Spleen (tissue), 11 donors: Measurements from ENCODE around the gene TTLL1. TPM values are rescaled to one million over a fixed set of nuclear protein-coding genes. Genes with fewer than 3 reads are reported as not detected.
A peak's percentile ranks its signal among the peaks of the same experiment; 100 is the strongest.

Experiments used
- DNase-seq: peaks from one replicate; pipeline ENCODE4 v3.0.0-alpha.2; 2020
- H3K27ac ChIP-seq, 8 donors: fragments of 200-600 bp; sonication (generic) in 7 of 8; 1 replicate in 4 of 8; 2 replicates in 4 of 8; pipeline versions ENCODE4 v1.5.0 to v1.8.0; 2016 to 2021; ENCODE audit warnings: inconsistent platforms in 4 of 8, mild to moderate bottlenecking in 4 of 8, moderate library complexity in 1 of 8
- H3K27me3 ChIP-seq, 7 donors: fragments of 200-600 bp; sonication (generic) in 6 of 7; replicated peaks in 1 of 7; 1 replicate in 4 of 7; 2 replicates in 3 of 7; pipeline versions ENCODE4 v1.5.0 to v1.8.0; 2016 to 2021; ENCODE audit warnings: inconsistent platforms in 3 of 7, mild to moderate bottlenecking in 1 of 7
- H3K36me3 ChIP-seq, 6 donors: fragments of 200-600 bp; sonication (generic) in 5 of 6; 1 replicate in 4 of 6; 2 replicates in 2 of 6; pipeline versions ENCODE4 v1.5.0 to v1.8.0; 2016 to 2021; ENCODE audit warnings: inconsistent platforms in 2 of 6
- H3K4me1 ChIP-seq, 6 donors: fragments of 200-600 bp; sonication (generic) in 5 of 6; 1 replicate in 3 of 6; 2 replicates in 3 of 6; pipeline versions ENCODE4 v1.5.0 to v1.8.0; 2016 to 2021; ENCODE audit warnings: inconsistent platforms in 3 of 6
- H3K4me3 ChIP-seq, 8 donors: fragments of 200-600 bp; sonication (generic) in 7 of 8; 1 replicate in 4 of 8; 2 replicates in 4 of 8; pipeline versions ENCODE4 v1.5.0 to v1.8.0; 2016 to 2021; ENCODE audit warnings: inconsistent platforms in 4 of 8, mild to moderate bottlenecking in 4 of 8, moderate library complexity in 2 of 8
- H3K9me3 ChIP-seq, 8 donors: fragments of 200-600 bp; sonication (generic) in 7 of 8; 1 replicate in 4 of 8; 2 replicates in 4 of 8; pipeline versions ENCODE4 v1.5.0 to v1.8.0; 2016 to 2021; ENCODE audit warnings: inconsistent platforms in 4 of 8
- CTCF ChIP-seq, 11 experiments: fragments of 200-600 bp in 7 of 11; fragments of 450-650 bp in 4 of 11; sonication (generic) in 4 of 11; IDR thresholded peaks in 8 of 11; conservative IDR thresholded peaks in 3 of 11; 1 replicate in 7 of 11; 2 replicates in 4 of 11; pipeline versions ENCODE4 v1.4.0 to v1.8.0; 2016 to 2021; ENCODE audit warnings: antibody characterized with exemption in 11 of 11, inconsistent platforms in 4 of 11, mild to moderate bottlenecking in 1 of 11
- POLR2A ChIP-seq, 3 donors: fragments of 450-650 bp; IDR thresholded peaks; one replicate each; pipeline ENCODE4 v1.5.1; 2017; ENCODE audit warnings: antibody characterized with exemption in 3 of 3, mild to moderate bottlenecking in 1 of 3
- POLR2AphosphoS5 ChIP-seq, 3 donors: sonication (generic); formaldehyde crosslinking; IDR thresholded peaks; one replicate each; pipeline ENCODE4 v1.5.1; 2017; ENCODE audit warnings: antibody characterized with exemption in 3 of 3
- WGBS, 5 donors: extraction: QIAGEN DNeasy Blood & Tissue Kit in 3 of 5; methylation state at CpG; one replicate each; pipeline versions ENCODE4 v1.1.5 to v1.1.7; 2013 to 2018; 5-methylcytosine and 5-hydroxymethylcytosine counted together
- intact Hi-C: fragments of 100-400 bp; cut with DNase I; formaldehyde crosslinking; loops from one replicate; pipeline ENCODE4 v1.15.0; 2023; ENCODE audit warnings: low total_unique reads
- polyA plus RNA-seq, 3 donors: library from polyadenylated mRNA; stranded (reverse); fragments of 200-250 nt; gene quantifications; one replicate each; pipeline ENCODE4 v1.2.1, GENCODE V29; 2013
- total RNA-seq, 7 donors: library from RNA; depleted of rRNA in 3 of 7; stranded (reverse); fragments of >200 nt in 3 of 7; fragmentation: NEBNext Ultra II Directional in 4 of 7; extraction: Animal tissue kit (Norgen Biotek cat#: 25700) in 4 of 7; gene quantifications; one replicate each; pipeline versions ENCODE4 v1.1.0 to v1.2.1, GENCODE V29; 2016 to 2021
- donor health status: healthy with polysubstance abuse.
- donor health status: DM: no; HTN: no; CAD: no; lungs with moderate emphysema.
- donor health status: DM: no; HTN: no; CAD: no.
- donor health status: Bipolar disorder and iron deficiency.
- donor health status: healthy.
- donor health status: DM: no; HTN: no; CAD: no.
- donor health status: DM: yes; HTN: yes; CAD: no.

TTLL1 gene
- total and polyA plus RNA-seq, 10 donors = 2.8 to 5.6 (median 3.6) TPM

DNA sequence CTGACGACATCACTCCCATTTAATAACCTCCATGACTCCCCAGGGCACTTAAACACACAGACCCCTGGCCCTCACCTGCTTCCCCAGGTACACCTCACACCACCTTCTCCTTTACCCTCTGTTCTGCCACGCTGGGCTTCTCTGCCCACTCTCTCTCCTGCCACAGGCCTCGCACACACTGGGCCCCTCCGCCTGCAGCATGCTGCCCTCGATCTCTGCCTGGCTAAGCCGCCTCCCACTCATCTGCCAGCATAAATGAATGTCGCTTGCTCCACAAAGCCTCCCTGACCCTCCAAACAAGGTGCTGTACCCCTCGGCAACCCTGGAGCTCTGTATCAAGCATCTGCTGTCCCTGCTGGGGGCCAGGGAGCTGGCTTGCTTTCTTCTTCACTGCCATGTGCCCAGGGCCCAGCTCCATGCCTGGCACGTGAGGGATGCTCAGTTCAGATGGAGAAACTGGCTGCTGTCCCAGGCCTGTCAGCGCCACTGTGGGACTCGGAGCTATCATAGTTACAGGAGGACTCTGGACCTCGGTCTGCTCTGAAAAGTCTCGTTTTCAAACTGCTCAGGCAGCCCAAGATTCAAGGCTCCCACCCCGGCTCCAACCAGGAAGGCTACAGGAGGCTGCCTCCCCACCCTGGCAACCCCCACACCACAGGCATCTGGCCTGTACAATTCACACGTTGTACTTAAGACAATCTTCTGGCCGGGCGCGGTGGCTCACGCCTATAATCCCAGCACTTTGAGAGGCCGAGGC, 11.9 kb downstream of the TTLL1 start:
- Histone ChIP-seq H3K4me1 (no peaks in the 10 kb centered on the region), H3K27me3 (no peaks in the 10 kb centered on the region), H3K27ac (no peak overlapping the region), H3K9me3 (no peaks in the 10 kb centered on the region), H3K36me3 (peaks cover 0 to 14% (median 3%) of the 10 kb centered on the region in 6 donors), H3K4me3 (no peak overlapping the region)
- DNase-seq = no peak
- TF ChIP-seq CTCF (IDR thresholded peaks at IDR 0.05 in 8 of 11, conservative IDR thresholded peaks at IDR 0.05 in 3 of 11) = no peak
- TF ChIP-seq POLR2AphosphoS5 (IDR thresholded peaks at IDR 0.05) = no peak
- TF ChIP-seq POLR2A (IDR thresholded peaks at IDR 0.05) = no peak
- 83 to 89% (median 88%) methylated on average over 11 to 20 of the region's 20 CpGs for WGBS, 5 donors
- intact Hi-C loops = no loop called here

DNA sequence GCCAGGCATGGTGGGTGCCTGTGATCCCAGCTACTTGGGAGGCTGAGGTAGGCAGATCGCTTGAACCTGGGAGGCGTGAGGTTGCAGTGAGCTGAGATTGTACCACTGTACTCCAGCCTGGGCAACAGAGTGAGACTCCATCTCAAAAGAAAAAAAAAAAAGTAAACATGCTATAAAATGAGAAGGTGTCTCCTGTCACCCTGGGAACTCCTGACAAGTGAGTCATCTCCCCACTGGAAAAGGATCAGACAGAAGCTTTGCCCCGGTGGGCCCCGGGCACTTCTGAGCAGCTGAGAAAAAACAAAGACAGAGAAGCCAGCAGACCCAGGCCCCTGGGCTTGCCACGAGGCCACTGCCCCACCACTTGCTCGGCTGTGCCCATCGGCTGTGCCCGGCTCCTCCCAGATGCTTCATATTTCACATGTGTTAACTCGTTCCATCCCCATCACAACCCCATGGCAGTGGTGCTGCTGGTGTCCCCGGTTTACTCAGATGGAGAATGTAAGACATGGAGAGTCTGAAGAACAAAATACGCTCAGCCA, 22.3 kb downstream of the TTLL1 start:
- intact Hi-C loops = no loop called here
- no peaks in the 10 kb centered on the region for H3K4me1 ChIP-seq
- TF ChIP-seq POLR2A (IDR thresholded peaks at IDR 0.05) (no peak), POLR2AphosphoS5 (IDR thresholded peaks at IDR 0.05) (no peak), CTCF (IDR thresholded peaks at IDR 0.05 in 8 of 11, conservative IDR thresholded peaks at IDR 0.05 in 3 of 11) (no peak)
- no peak overlapping the region for H3K27ac ChIP-seq
- H3K4me3 ChIP-seq = no peak overlapping the region
- no peak for DNase-seq
- H3K27me3 ChIP-seq = no peaks in the 10 kb centered on the region
- H3K36me3 ChIP-seq = peaks cover 0 to 52% (median 16%) of the 10 kb centered on the region in 6 donors
- WGBS, 5 donors = 83 to 95% (median 92%) methylated on average over 11 of the region's 11 CpGs
- no peaks in the 10 kb centered on the region for H3K9me3 ChIP-seq

GRCh38 chr22:43066134-43066533, 23.1 kb downstream of the TTLL1 start:
- Histone ChIP-seq H3K4me1 (no peaks in the 10 kb centered on the region), H3K27ac (no peak overlapping the region), H3K4me3 (no peak overlapping the region), H3K36me3 (peaks cover 0 to 60% (median 21%) of the 10 kb centered on the region in 6 donors), H3K27me3 (no peaks in the 10 kb centered on the region), H3K9me3 (no peaks in the 10 kb centered on the region)
- intact Hi-C loops = no loop called here
- no peak for DNase-seq
- TF ChIP-seq CTCF (IDR thresholded peaks at IDR 0.05 in 8 of 11, conservative IDR thresholded peaks at IDR 0.05 in 3 of 11) = no peak
- TF ChIP-seq POLR2A (IDR thresholded peaks at IDR 0.05) = no peak
- no peak for TF ChIP-seq POLR2AphosphoS5 (IDR thresholded peaks at IDR 0.05)
- WGBS, 5 donors = 63 to 86% (median 80%) methylated on average over 7 of the region's 7 CpGs

DNA sequence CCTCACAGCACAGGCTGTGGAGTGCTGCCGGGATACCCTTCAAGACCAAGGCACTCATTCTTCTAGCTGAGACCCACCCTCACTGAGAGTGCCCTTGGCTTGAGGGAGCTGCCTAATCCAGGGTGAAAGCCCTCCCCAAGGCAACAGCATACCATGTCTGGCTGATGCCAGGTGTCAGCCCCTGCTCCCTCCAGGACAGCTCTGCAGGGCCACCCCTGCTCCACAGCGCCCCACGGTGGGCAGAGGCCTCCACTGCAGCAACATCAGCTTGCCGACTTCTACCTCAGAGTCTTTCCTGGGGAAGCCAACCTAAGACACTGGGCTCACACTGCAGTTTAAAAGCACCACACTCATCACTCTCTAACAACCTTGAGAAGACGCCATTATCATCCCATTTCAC, 29.0 kb downstream of the TTLL1 start:
- WGBS, 5 donors = 68 to 82% (median 72%) methylated on average over 2 to 5 of the region's 5 CpGs
- intact Hi-C loops = no loop called here
- TF ChIP-seq CTCF (IDR thresholded peaks at IDR 0.05 in 8 of 11, conservative IDR thresholded peaks at IDR 0.05 in 3 of 11) = peak in 7 of 11 experiments; percentile 19 to 60 (median 44)
- TF ChIP-seq POLR2A (IDR thresholded peaks at IDR 0.05) = no peak
- no peaks in the 10 kb centered on the region for H3K27me3 ChIP-seq
- no peaks in the 10 kb centered on the region for H3K4me1 ChIP-seq
- peaks cover 0 to 73% (median 19%) of the 10 kb centered on the region in 6 donors for H3K36me3 ChIP-seq
- H3K4me3 ChIP-seq = no peak overlapping the region
- no peak for DNase-seq
- H3K9me3 ChIP-seq = no peaks in the 10 kb centered on the region
- H3K27ac ChIP-seq = no peak overlapping the region
